Natural killer cell treated with Interleukin-12 subunit alpha and Interleukin-12 subunit beta and Interleukin-15 and Interleukin-18, amount 100 ng/mL, for 72 hours (primary cell): Measurements from ENCODE around the gene ATF2. TPM values are rescaled to one million over a fixed set of nuclear protein-coding genes. Genes with fewer than 3 reads are reported as not detected.

Experiments used
- ATAC-seq, 2 donors: fragments of 150-1000 bp; cut with Tn5 transposase in 1 of 2; sonication (Bioruptor Pico), chemical (Tn5 transposase) in 1 of 2; 2 replicates each; pipeline ENCODE4 v1.10.0; 2021
- DNase-seq: peaks from one replicate; pipeline ENCODE4 v3.0.0; 2022; ENCODE audit warnings: low spot score
- H3K27ac Mint-ChIP-seq, 2 donors: 1 replicate in 1 of 2; 2 replicates in 1 of 2; pipeline ENCODE4 v1.8.0; 2022; ENCODE audit warnings: mixed read lengths in 2 of 2, mild to moderate bottlenecking in 1 of 2, moderate library complexity in 1 of 2
- H3K27me3 Mint-ChIP-seq, 2 donors: 1 replicate in 1 of 2; 2 replicates in 1 of 2; pipeline ENCODE4 v1.8.0; 2022; ENCODE audit warnings: mixed read lengths in 2 of 2
- H3K36me3 Mint-ChIP-seq: one replicate; pipeline ENCODE4 v1.8.0; 2022; ENCODE audit warnings: mixed read lengths
- H3K4me1 Mint-ChIP-seq, 2 donors: 1 replicate in 1 of 2; 2 replicates in 1 of 2; pipeline ENCODE4 v1.8.0; 2022; ENCODE audit warnings: low read depth in 2 of 2, mixed read lengths in 2 of 2, mild to moderate bottlenecking in 1 of 2
- H3K4me3 Mint-ChIP-seq: one replicate; pipeline ENCODE4 v1.8.0; 2022; ENCODE audit warnings: mixed read lengths
- H3K9me3 Mint-ChIP-seq: 2 replicates; pipeline ENCODE4 v1.8.0; 2022; ENCODE audit warnings: mixed read lengths
- total RNA-seq, 2 donors: library from RNA; stranded (reverse); gene quantifications; one replicate each; pipeline ENCODE4 v1.2.3, GENCODE V29; 2022

The ATF2 gene
- total RNA-seq, 2 donors from 2014 or later, result 62.8 to 74.3 TPM

- Mint-ChIP-seq H3K27me3 (peaks cover 0 to 8% of the 10 kb centered on the region in 2 donors), H3K27ac (no peak overlapping the region), H3K36me3 (no peaks in the 10 kb centered on the region), H3K4me3 (no peak overlapping the region), H3K9me3 (no peaks in the 10 kb centered on the region), H3K4me1 (no peaks in the 10 kb centered on the region)
- DNase-seq (no peak), ATAC-seq (no peak)
These were observed 145.1 kb downstream of the ATF2 start for GRCh38 chr2:175022923-175023322.

Other genes starting within 250 kb of the ATF2 start
- 1 to 10 TPM; 1.8 to 4.1 TPM for gene CHN1, start 162.8 kb downstream of the ATF2 start, total RNA-seq
- 100 to 1,000 TPM; 226 to 254 TPM for gene ATP5MC3, start 13.5 kb upstream of the ATF2 start, total RNA-seq